OCI-LY3 (cell line): ENCODE data around the gene PASK.

Experiments
- H2AFZ ChIP-seq: fragments of 200-600, 300-600 bp; shearing (Covaris generic); 2 replicates; pipeline ENCODE4 v1.6.0; 2014; ENCODE audit warnings: antibody characterized with exemption, low read depth, low read length
- H3K27ac ChIP-seq: fragments of 200-600, 300-600 bp; sonication (generic); 2 replicates; pipeline ENCODE4 v1.5.1; 2014; ENCODE audit warnings: mild to moderate bottlenecking, low read length, moderate library complexity, mixed read lengths
- H3K27me3 ChIP-seq: fragments of 200-600, 300-600 bp; sonication (generic); 2 replicates; pipeline ENCODE4 v1.6.1; 2014; ENCODE audit warnings: low read depth, low read length, mixed read lengths
- H3K36me3 ChIP-seq: fragments of 200-600, 300-600 bp; sonication (generic); replicated peaks from 2 replicates; pipeline ENCODE3; 2014; ENCODE audit warnings: low read depth, low read length, mixed read lengths
- H3K4me1 ChIP-seq: fragments of 300-600, 200-600 bp; sonication (generic); 2 replicates; pipeline ENCODE4 v1.6.1; 2014; ENCODE audit warnings: low read length, mixed read lengths
- H3K4me2 ChIP-seq: fragments of 200-600, 300-600 bp; sonication (generic); 2 replicates; pipeline ENCODE4 v1.6.1; 2014; ENCODE audit warnings: low read length, mixed read lengths
- H3K4me3 ChIP-seq: fragments of 300-600, 200-600 bp; sonication (generic); 2 replicates; pipeline ENCODE4 v1.5.1; 2014; ENCODE audit warnings: antibody characterized with exemption, mild to moderate bottlenecking, low read length, moderate library complexity
- H3K79me2 ChIP-seq: fragments of 300-600, 200-600 bp; shearing (Covaris generic); 2 replicates; pipeline ENCODE4 v1.6.1; 2014; ENCODE audit warnings: mild to moderate bottlenecking, low read length, mixed read lengths
- H3K9ac ChIP-seq: fragments of 300-600, 200-600 bp; shearing (Covaris generic); 2 replicates; pipeline ENCODE4 v1.6.0; 2014; ENCODE audit warnings: mild to moderate bottlenecking, low read length, moderate library complexity
- H3K9me3 ChIP-seq: fragments of 200-600, 300-600 bp; shearing (Covaris generic); 2 replicates; pipeline ENCODE4 v1.6.1; 2014; ENCODE audit warnings: low read length, mixed read lengths; ENCODE audit not compliant: insufficient read depth
- H4K20me1 ChIP-seq: fragments of 200-600, 300-600 bp; sonication (generic); 2 replicates; pipeline ENCODE4 v1.6.1; 2016; ENCODE audit warnings: low read length, mixed read lengths; ENCODE audit not compliant: insufficient read depth
- EZH2phosphoT487 ChIP-seq: fragments of 200-600 bp; shearing (Covaris generic); IDR thresholded peaks from 2 replicates; pipeline ENCODE4 v1.6.1; 2018; ENCODE audit warnings: antibody characterized with exemption, mixed run types, low read depth
- TF ChIP-seq, protein P1 (sequence below): fragments of 200-600, 300-600 bp; sonication (generic); IDR thresholded peaks from 2 replicates; pipeline ENCODE4 v1.5.1; 2014; ENCODE audit warnings: antibody characterized with exemption, low read length, low read depth

The PASK gene

DNA sequence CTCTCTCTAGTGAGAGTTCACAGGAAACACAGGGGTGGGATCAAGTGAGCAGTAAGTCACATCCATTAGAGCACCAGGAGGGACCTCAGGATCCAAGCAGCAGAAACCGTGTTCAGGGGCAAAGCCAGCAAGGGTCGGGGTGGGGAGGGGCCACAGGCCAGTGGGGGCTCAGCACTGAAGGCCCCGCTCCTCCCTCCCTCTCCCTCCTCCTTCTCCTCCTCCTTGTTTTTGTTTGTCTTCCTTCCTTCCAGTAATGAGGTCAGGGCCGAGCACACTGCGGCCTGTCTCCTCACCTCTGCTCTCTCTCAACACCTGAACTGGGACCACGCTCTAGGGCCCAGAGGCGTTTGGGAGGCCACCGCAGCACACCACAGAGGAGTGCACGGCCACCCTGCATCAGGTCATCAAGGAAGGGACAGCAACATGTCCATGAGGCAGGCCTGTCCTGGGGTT, 68.1 kb downstream of the PASK start:
- H3K9me3 ChIP-seq, result no peaks in the 10 kb centered on the region
- no peaks in the 10 kb centered on the region for H3K27me3 ChIP-seq
- TF ChIP-seq EZH2phosphoT487, result no peak
- TF ChIP-seq, protein P1, sequence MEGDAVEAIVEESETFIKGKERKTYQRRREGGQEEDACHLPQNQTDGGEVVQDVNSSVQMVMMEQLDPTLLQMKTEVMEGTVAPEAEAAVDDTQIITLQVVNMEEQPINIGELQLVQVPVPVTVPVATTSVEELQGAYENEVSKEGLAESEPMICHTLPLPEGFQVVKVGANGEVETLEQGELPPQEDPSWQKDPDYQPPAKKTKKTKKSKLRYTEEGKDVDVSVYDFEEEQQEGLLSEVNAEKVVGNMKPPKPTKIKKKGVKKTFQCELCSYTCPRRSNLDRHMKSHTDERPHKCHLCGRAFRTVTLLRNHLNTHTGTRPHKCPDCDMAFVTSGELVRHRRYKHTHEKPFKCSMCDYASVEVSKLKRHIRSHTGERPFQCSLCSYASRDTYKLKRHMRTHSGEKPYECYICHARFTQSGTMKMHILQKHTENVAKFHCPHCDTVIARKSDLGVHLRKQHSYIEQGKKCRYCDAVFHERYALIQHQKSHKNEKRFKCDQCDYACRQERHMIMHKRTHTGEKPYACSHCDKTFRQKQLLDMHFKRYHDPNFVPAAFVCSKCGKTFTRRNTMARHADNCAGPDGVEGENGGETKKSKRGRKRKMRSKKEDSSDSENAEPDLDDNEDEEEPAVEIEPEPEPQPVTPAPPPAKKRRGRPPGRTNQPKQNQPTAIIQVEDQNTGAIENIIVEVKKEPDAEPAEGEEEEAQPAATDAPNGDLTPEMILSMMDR, result no peak
- H3K79me2 ChIP-seq, result no peaks in the 10 kb centered on the region
- H3K4me2 ChIP-seq, result no peak overlapping the region
- H3K9ac ChIP-seq, result no peak overlapping the region
- no peak overlapping the region for H2AFZ ChIP-seq
- peaks cover 11% of the 10 kb centered on the region for H3K36me3 ChIP-seq
- peaks cover 2% of the 10 kb centered on the region for H3K4me1 ChIP-seq
- no peaks in the 10 kb centered on the region for H4K20me1 ChIP-seq
- H3K27ac ChIP-seq, result no peak overlapping the region
- no peak overlapping the region for H3K4me3 ChIP-seq

DNA sequence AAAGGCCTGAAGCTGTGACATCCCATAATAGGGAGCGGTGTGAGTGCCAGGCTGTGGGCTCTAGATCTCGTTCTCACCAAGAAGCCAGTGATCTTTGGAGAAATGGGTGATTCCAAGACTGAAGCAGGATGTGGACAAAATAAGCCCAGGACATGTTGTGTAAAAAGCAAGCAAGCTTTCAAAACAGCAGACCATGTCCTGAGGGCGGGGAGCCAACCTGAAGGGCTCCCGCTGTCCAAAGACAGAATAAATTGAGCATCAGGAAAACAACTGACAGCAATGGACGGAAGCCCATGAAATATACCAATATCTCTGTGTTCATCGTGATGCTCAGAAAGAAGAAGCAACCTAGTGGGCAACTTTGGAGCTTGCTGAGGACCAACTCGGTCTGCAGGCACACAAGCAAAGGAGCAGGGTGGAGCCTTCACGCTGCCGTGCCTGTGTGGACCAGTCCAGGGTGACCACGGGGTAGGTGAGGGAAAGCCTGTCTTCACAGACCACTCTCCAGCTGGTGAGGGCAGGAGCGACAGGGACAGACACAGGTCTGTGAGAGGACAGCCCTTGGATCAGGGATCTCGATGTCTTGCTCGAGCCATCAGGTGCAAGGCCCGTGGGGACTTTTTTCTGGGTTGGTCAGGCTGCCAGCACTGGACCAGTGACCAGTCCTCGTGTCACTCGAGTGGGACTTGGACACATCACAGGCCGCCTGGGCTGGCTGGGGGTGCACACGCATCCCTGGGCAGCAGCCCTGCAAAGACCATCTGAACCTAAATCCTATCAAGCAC, 68.7 kb downstream of the PASK start:
- no peak overlapping the region for H3K4me2 ChIP-seq
- TF ChIP-seq, protein P1, result no peak
- no peak for TF ChIP-seq EZH2phosphoT487

DNA sequence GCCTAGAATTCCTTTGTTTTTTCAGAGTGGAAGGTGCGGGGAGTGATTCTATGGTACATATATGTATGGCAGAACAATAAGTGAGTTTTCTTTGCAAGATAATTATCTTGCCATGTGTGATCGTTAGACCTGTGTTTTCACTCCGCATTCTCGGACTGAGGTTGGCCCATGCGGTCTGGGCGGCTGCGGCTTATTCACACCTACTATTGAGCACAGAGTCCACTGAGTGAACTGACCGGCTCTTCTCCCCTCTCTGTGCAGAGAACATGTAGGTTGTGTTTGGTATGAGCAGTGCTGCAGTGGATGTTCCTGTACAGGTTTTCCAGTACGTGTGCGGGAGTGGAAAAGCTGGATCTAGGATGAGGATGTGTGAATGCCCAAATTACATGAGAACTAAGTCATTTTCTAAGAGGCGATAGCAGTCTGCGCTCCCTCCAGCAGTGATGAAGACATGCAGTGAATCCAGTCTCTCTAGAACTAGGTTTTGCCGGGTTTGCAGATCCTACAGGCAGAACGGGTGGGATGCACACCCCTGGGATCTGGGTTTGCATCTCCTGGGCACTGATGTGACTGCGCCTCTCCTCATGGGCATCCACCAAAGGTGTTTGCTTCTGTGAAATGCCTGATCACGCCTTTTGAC, 74.3 kb downstream of the PASK start:
- Histone ChIP-seq H3K36me3 (no peaks in the 10 kb centered on the region), H3K9me3 (no peaks in the 10 kb centered on the region), H3K4me3 (no peak overlapping the region), H3K27me3 (no peaks in the 10 kb centered on the region), H3K4me1 (peaks cover 9% of the 10 kb centered on the region), H3K9ac (no peak overlapping the region), H2AFZ (no peak overlapping the region), H3K27ac (no peak overlapping the region), H3K79me2 (no peaks in the 10 kb centered on the region), H3K4me2 (no peak overlapping the region), H4K20me1 (no peaks in the 10 kb centered on the region)
- TF ChIP-seq, protein P1, result no peak
- no peak for TF ChIP-seq EZH2phosphoT487

More for the DNA sequence above, 68.7 kb downstream of the PASK start:
- Histone ChIP-seq H3K9ac (no peak overlapping the region), H3K27ac (no peak overlapping the region), H3K79me2 (no peaks in the 10 kb centered on the region), H3K36me3 (peaks cover 9% of the 10 kb centered on the region), H2AFZ (no peak overlapping the region), H3K9me3 (no peaks in the 10 kb centered on the region), H4K20me1 (no peaks in the 10 kb centered on the region), H3K4me3 (no peak overlapping the region), H3K4me1 (peaks cover 2% of the 10 kb centered on the region), H3K27me3 (no peaks in the 10 kb centered on the region)

DNA sequence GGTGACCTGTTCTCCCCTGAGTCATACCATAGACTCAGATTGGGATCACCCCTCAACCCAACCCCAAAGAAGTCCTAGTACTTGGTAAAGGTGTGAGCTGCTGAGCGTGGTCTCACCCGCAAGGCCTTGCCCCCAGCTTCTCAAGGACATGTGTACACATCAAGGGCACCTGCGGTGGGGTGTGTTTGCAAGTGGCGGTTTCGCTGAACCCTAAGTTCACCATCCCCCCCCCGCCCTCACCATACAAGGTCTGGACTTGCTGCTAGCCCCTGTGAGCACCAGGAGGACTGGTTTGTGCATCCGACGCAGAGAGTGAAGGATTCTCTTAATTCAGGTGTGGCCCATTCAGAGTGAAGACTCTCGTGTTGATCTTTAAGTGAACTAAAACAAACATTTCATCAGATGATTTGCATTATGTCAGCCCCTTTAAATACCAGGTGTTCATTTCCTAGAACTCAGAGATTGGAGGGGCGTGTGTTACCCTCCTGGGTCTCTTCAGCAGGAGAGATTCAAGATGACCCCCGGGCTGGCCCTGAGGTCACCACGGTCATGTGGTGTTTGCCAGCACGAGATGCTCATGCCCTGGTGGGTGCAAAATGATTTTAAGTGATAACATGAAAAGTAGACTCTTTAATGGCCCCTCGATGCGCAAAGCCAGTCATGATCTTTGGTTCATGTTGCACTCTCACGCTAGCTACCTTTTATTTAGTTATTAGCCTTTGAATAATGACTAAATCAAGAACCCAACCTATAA, 75.0 kb downstream of the PASK start:
- H3K27ac ChIP-seq, result no peak overlapping the region
- no peaks in the 10 kb centered on the region for H3K27me3 ChIP-seq
- H2AFZ ChIP-seq, result no peak overlapping the region
- no peak overlapping the region for H3K4me2 ChIP-seq
- no peak overlapping the region for H3K4me3 ChIP-seq
- H3K9me3 ChIP-seq, result no peaks in the 10 kb centered on the region
- no peaks in the 10 kb centered on the region for H3K79me2 ChIP-seq
- no peaks in the 10 kb centered on the region for H3K36me3 ChIP-seq
- TF ChIP-seq EZH2phosphoT487, result no peak
- TF ChIP-seq, protein P1, result no peak
- no peaks in the 10 kb centered on the region for H4K20me1 ChIP-seq
- no peak overlapping the region for H3K9ac ChIP-seq
- H3K4me1 ChIP-seq, result peaks cover 9% of the 10 kb centered on the region
